ENCODE results near the gene DRC7.

DNA sequence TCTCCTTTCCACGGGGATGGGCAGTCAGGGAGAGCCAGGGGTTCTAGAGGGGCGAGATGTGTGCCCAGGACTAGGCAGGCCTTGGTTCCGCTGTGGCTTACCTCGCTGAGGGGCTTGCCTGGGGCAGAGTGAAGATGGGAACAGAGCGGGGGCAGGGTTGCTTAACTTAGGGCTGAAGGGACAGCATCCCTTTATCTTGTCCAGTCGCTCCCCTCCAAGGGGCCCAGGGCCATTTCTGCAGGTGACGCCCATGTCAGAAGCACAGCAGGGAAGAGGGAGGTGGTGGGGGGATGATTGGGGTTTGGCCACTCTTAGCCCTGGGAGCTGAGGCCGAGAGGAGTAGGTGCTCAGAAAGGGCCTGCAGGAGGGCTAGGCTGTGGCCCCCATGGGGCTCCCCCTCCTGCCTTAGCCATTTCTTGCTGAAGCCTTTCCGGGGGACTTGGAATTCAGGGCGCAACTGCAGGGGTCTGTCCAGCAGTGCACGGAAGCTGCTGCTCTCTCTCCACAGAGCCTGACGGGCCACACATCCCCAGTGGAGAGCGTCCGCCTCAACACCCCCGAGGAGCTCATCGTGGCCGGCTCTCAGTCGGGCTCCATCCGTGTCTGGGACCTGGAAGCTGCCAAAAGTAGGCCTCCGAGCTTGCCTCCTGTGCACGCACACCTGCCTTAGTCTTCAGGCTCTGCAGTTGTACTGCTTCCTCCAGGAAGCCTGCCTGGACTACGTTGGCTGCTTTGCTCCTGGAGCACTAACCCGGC lies 49.5 kb downstream of the DRC7 start:
- no peak for TF ChIP-seq POLR2AphosphoS5 (IDR thresholded peaks at IDR 0.05; ENCODE audit: low read depth, low read length)
- no peak for TF ChIP-seq TAF1 (IDR thresholded peaks at IDR 0.05; ENCODE audit: borderline replicate concordance, insufficient read depth, low read length)
- no peak for TF ChIP-seq SIN3A (IDR thresholded peaks at IDR 0.05; ENCODE audit: borderline replicate concordance, insufficient read depth, low read length)
